Stimulated activated CD8-positive, alpha-beta memory T cell treated with anti-CD3 and anti-CD28 coated beads, Interleukin-15, amount 100 ng/mL, for 1 hour (primary cell): Measurements from ENCODE around the gene GNAQ.
"Not testable (repeated sequence)": the region's sequence is repeated elsewhere in the genome, so short reads cannot be mapped to it uniquely, and the experiment has no call there.

ENCODE experiments used
- DNase-seq: peaks from one replicate; pipeline ENCODE4 v3.0.0-alpha.2; 2020; ENCODE audit warnings: low read depth

The GNAQ gene

GRCh38 chr9:77872863-77873262, 158.7 kb downstream of the GNAQ start:
- DNase-seq, result no peak

- no peak for DNase-seq
Observed at GRCh38 chr9:77872177-77872576, 159.4 kb downstream of the GNAQ start.

GRCh38 chr9:77871483-77871882, 160.1 kb downstream of the GNAQ start:
- DNase-seq, result no peak

GRCh38 chr9:77866878-77867277, 164.7 kb downstream of the GNAQ start:
- DNase-seq, result no peak

- no peak for DNase-seq
Observed at GRCh38 chr9:77865385-77866047, 166.1 kb downstream of the GNAQ start.

GRCh38 chr9:77864211-77864889, 167.3 kb downstream of the GNAQ start:
- DNase-seq, result no peak

GRCh38 chr9:77863638-77864037, 168.0 kb downstream of the GNAQ start:
- DNase-seq, result not testable (repeated sequence)

GRCh38 chr9:77860953-77861352, 170.7 kb downstream of the GNAQ start:
- not testable (repeated sequence) for DNase-seq

GRCh38 chr9:77857513-77858259, 173.9 kb downstream of the GNAQ start:
- no peak for DNase-seq

GRCh38 chr9:77856615-77857014, 175.0 kb downstream of the GNAQ start:
- DNase-seq, result no peak

GRCh38 chr9:77854916-77855311, 176.7 kb downstream of the GNAQ start:
- DNase-seq, result no peak

GRCh38 chr9:77854258-77854915, 177.2 kb downstream of the GNAQ start:
- DNase-seq, result no peak

- no peak for DNase-seq
Observed at GRCh38 chr9:77853716-77854115, 177.9 kb downstream of the GNAQ start.

GRCh38 chr9:77851882-77852595, 179.6 kb downstream of the GNAQ start:
- no peak for DNase-seq

GRCh38 chr9:77848897-77849296, 182.7 kb downstream of the GNAQ start:
- DNase-seq, result no peak

GRCh38 chr9:77848404-77848803, 183.2 kb downstream of the GNAQ start:
- no peak for DNase-seq

GRCh38 chr9:77847626-77848025, 184.0 kb downstream of the GNAQ start:
- no peak for DNase-seq

- no peak for DNase-seq
Observed at GRCh38 chr9:77847059-77847499, 184.5 kb downstream of the GNAQ start.

- DNase-seq, result no peak
Observed at GRCh38 chr9:77844415-77844814, 187.2 kb downstream of the GNAQ start.

- no peak for DNase-seq
Observed at GRCh38 chr9:77843871-77844155, 187.8 kb downstream of the GNAQ start.

GRCh38 chr9:77843076-77843870, 188.3 kb downstream of the GNAQ start:
- DNase-seq, result no peak
